Measurements from ENCODE around the gene EIF3F.

Gene EIF3F

DNA sequence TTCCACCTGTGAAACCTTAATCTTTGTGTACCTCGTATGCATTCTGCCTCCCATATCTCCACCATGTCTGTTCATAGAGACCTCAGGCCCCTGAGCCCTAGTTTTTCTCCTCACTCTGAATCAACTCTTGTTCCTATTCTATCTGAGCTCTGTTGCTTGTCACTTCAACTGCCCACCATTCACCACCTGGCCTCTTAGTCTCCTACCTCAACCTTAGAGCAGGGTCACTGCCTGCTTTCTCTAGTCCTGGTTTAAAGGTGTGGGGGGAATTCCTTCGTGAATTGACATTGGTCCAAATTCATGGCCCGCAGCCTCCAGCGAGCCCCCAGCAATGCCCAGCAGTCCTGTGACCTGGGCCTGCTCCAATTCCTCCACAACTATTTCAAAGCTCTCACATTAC lies 54.4 kb downstream of the EIF3F start:
- TF ChIP-seq CTCF (IDR thresholded peaks at IDR 0.05; ENCODE audit: insufficient read depth, low read depth, low read length, missing control alignments): no peak
- no peak overlapping the region for H3K4me3 ChIP-seq (ENCODE audit: low read depth, low read length)
- no peak for DNase-seq (ENCODE audit: low read depth)

DNA sequence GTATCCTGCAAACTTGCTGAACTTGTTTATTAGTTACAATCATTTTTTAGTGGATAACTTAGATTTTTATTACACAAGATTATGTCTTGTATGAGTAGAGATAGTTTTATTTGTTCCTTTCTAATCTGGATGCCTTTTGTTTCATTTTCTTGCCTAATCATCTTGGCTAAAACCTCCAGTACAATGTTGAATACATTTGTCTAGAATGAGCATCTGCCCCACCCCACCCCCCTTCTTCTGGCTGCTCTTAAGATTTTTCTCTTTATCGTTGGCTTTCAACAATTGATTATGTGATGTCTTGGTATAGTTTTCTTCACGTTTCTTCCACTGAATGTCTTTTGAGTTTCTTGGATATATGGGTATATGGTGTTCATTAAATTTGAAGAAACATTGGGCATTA lies 56.6 kb downstream of the EIF3F start:
- no peak for TF ChIP-seq CTCF (IDR thresholded peaks at IDR 0.05; ENCODE audit: insufficient read depth, low read depth, low read length, missing control alignments)

DNA sequence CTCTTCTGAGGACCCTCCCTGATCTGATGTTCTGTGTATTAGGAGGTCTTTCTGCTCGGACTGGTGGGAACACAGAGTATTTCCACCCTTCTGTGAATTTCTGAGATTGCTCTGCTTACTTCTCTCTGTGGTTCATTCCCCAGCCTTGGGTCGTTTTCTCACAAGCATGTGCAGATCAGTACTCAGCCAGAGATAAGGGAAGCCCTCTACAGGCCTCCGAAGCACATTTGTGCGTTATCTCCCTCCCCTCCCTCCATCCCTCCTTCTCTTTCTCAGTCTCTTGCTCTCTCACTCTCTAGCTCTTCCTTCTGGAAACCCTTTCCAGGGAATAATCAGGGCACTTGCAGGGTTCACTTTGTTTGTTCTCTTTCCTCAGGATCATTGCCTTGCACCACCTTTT lies 58.7 kb downstream of the EIF3F start:
- TF ChIP-seq CTCF (IDR thresholded peaks at IDR 0.05; ENCODE audit: insufficient read depth, low read depth, low read length, missing control alignments): no peak
- DNase-seq (ENCODE audit: low read depth): no peak
- H3K4me3 ChIP-seq (ENCODE audit: low read depth, low read length): no peak overlapping the region

More for the DNA sequence above, 56.6 kb downstream of the EIF3F start:
- no peak overlapping the region for H3K4me3 ChIP-seq (ENCODE audit: low read depth, low read length)
- no peak for DNase-seq (ENCODE audit: low read depth)

- H3K4me3 ChIP-seq (ENCODE audit: low read depth, low read length): no peak overlapping the region
- DNase-seq (ENCODE audit: low read depth): no peak
- TF ChIP-seq CTCF (IDR thresholded peaks at IDR 0.05; ENCODE audit: insufficient read depth, low read depth, low read length, missing control alignments): no peak
These were observed 60.2 kb downstream of the EIF3F start for GRCh38 chr11:8047382-8047781.

- H3K4me3 ChIP-seq (ENCODE audit: low read depth, low read length): no peak overlapping the region
- no peak for TF ChIP-seq CTCF (IDR thresholded peaks at IDR 0.05; ENCODE audit: insufficient read depth, low read depth, low read length, missing control alignments)
- DNase-seq (ENCODE audit: low read depth): no peak
These were observed 61.9 kb downstream of the EIF3F start for GRCh38 chr11:8049084-8049483.
